CD4-positive, alpha-beta T cell (primary cell): ENCODE data around the gene CIPC. TPM values are rescaled to one million over a fixed set of nuclear protein-coding genes. Genes with fewer than 3 reads are reported as not detected.

Experiments
- ATAC-seq: fragments of 200-7000 bp; cut with Tn5 transposase; one replicate; pipeline ENCODE4 v1.10.0; 2022; ENCODE audit warnings: mild to moderate bottlenecking; ENCODE audit not compliant: poor library complexity
- CTCF ChIA-PET: fragments of 350-600 bp; sonication (Branson Sonifier 250); formaldehyde crosslinking; loops from one replicate; lab custom pipeline; 2021; ENCODE audit warnings: antibody characterized with exemption, inconsistent platforms; lab: Charles Lee
- POLR2A ChIA-PET: fragments of 350-600 bp; sonication (Branson Sonifier 250); formaldehyde crosslinking; loops from one replicate; lab custom pipeline; 2021; ENCODE audit warnings: antibody characterized with exemption, inconsistent platforms; lab: Charles Lee
- DNase-seq, 14 experiments: peaks; one replicate each; pipeline ENCODE4 v3.0.0-alpha.2; 2013 to 2020; ENCODE audit warnings: mixed read lengths in 2 of 14
- H3K27ac ChIP-seq, 2 donors: one replicate each; pipeline versions ENCODE4 v1.5.1 to v1.7.0; 2013; ENCODE audit warnings: low read length in 2 of 2, low read depth in 1 of 2, mild to moderate bottlenecking in 1 of 2
- H3K27me3 ChIP-seq, 2 experiments: 1 replicate in 1 of 2; 2 replicates in 1 of 2; pipeline versions ENCODE4 v1.6.1 to v1.7.0; 2013; ENCODE audit warnings: low read length in 2 of 2, control low read depth in 1 of 2, mild to moderate bottlenecking in 1 of 2, moderate library complexity in 1 of 2; ENCODE audit not compliant: insufficient read depth in 2 of 2, control insufficient read depth in 1 of 2
- H3K36me3 ChIP-seq: one replicate; pipeline ENCODE4 v1.6.1; 2013; ENCODE audit warnings: low read length, control low read depth; ENCODE audit not compliant: insufficient read depth
- H3K4me1 ChIP-seq: one replicate; pipeline ENCODE4 v1.6.1; 2013; ENCODE audit warnings: low read length, control low read depth; ENCODE audit not compliant: insufficient read depth
- H3K4me3 ChIP-seq: one replicate; pipeline ENCODE4 v1.5.1; 2013; ENCODE audit warnings: mild to moderate bottlenecking, low read length, moderate library complexity
- H3K9me3 ChIP-seq, 2 experiments: 1 replicate in 1 of 2; 2 replicates in 1 of 2; pipeline versions ENCODE4 v1.6.1 to v1.7.0; 2013; ENCODE audit warnings: low read length in 2 of 2, mild to moderate bottlenecking in 2 of 2, control low read depth in 1 of 2, moderate library complexity in 1 of 2; ENCODE audit not compliant: control insufficient read depth in 1 of 2, insufficient read depth in 1 of 2
- H3K27ac Mint-ChIP-seq: one replicate; pipeline ENCODE4 v1.8.0; 2020; ENCODE audit warnings: mixed read lengths
- H3K27me3 Mint-ChIP-seq: one replicate; pipeline ENCODE4 v1.8.0; 2021; ENCODE audit warnings: mixed read lengths
- H3K36me3 Mint-ChIP-seq: one replicate; pipeline ENCODE4 v1.8.0; 2021; ENCODE audit warnings: low read depth, mixed read lengths
- H3K4me1 Mint-ChIP-seq: one replicate; pipeline ENCODE4 v1.8.0; 2021; ENCODE audit warnings: low read depth, mixed read lengths
- H3K4me3 Mint-ChIP-seq: one replicate; pipeline ENCODE4 v1.8.0; 2020; ENCODE audit warnings: mild to moderate bottlenecking, mixed read lengths
- H3K9me3 Mint-ChIP-seq: one replicate; pipeline ENCODE4 v1.8.0; 2020; ENCODE audit warnings: mixed read lengths
- intact Hi-C, 2 experiments: fragments of 100-400 bp; cut with DNase I in 1 of 2; cut with micrococcal nuclease in 1 of 2; formaldehyde crosslinking; loops; one replicate each; pipeline versions ENCODE4 v1.15.1 to v1.9.0; 2023 to 2025; cut with DNase I, micrococcal nuclease
- total RNA-seq, 174 experiments: library from RNA in 2 of 174; stranded (reverse) in 2 of 174; gene quantifications; one replicate each; pipeline ENCODE4 v1.2.3 and lab custom pipeline; 2021 to 2026
- TF ChIP-seq, protein P1 (sequence below): fragments of 200-600 bp; IDR thresholded peaks from one replicate; pipeline ENCODE4 v1.8.0; 2022; ENCODE audit warnings: antibody characterized with exemption, mild to moderate bottlenecking

The CIPC gene
- total RNA-seq, 2 experiments from 2014 or later, result 8.2 to 10.7 TPM

- Histone ChIP-seq H3K27ac (no peak overlapping the region), H3K27me3 (no peaks in the 10 kb centered on the region), H3K4me3 (no peak overlapping the region), H3K9me3 (peaks cover 0 to 10% of the 10 kb centered on the region in 2 experiments), H3K4me1 (peaks cover 22% of the 10 kb centered on the region), H3K36me3 (no peaks in the 10 kb centered on the region)
- no peaks in the 10 kb centered on the region for H3K9me3 Mint-ChIP-seq
- ChIA-PET POLR2A (interaction anchor here (1.2 kb wide), 1 partner anchor 97 kb away, joined by 4 read pairs; no protein-coding TSS in a partner anchor), CTCF (interaction anchor here (0.6 to 2.4 kb wide), 8 partner anchors 11 to 187 kb away, joined by 3 to 17 read pairs (median 4); no protein-coding TSS in a partner anchor)
- no peaks in the 10 kb centered on the region for H3K36me3 Mint-ChIP-seq
- TF ChIP-seq, protein P1, sequence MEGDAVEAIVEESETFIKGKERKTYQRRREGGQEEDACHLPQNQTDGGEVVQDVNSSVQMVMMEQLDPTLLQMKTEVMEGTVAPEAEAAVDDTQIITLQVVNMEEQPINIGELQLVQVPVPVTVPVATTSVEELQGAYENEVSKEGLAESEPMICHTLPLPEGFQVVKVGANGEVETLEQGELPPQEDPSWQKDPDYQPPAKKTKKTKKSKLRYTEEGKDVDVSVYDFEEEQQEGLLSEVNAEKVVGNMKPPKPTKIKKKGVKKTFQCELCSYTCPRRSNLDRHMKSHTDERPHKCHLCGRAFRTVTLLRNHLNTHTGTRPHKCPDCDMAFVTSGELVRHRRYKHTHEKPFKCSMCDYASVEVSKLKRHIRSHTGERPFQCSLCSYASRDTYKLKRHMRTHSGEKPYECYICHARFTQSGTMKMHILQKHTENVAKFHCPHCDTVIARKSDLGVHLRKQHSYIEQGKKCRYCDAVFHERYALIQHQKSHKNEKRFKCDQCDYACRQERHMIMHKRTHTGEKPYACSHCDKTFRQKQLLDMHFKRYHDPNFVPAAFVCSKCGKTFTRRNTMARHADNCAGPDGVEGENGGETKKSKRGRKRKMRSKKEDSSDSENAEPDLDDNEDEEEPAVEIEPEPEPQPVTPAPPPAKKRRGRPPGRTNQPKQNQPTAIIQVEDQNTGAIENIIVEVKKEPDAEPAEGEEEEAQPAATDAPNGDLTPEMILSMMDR, result no peak
- H3K4me3 Mint-ChIP-seq, result no peak overlapping the region
- H3K27me3 Mint-ChIP-seq, result no peaks in the 10 kb centered on the region
- peaks cover 10% of the 10 kb centered on the region for H3K4me1 Mint-ChIP-seq
- ATAC-seq (peak; percentile 41), DNase-seq (peak in 5 of 14 experiments; percentile 26 to 64 (median 39))
- no peak overlapping the region for H3K27ac Mint-ChIP-seq
- intact Hi-C loops, result no loop called here
Measured at GRCh38 chr14:77059276-77059915, 38.7 kb upstream of the CIPC start.

GRCh38 chr14:77061630-77062257 is 36.3 kb upstream of the CIPC start:
- TF ChIP-seq, protein P1, result no peak
- no peak overlapping the region for H3K4me3 ChIP-seq
- Mint-ChIP-seq H3K27me3 (no peaks in the 10 kb centered on the region), H3K4me1 (no peaks in the 10 kb centered on the region), H3K9me3 (no peaks in the 10 kb centered on the region), H3K27ac (no peak overlapping the region), H3K36me3 (no peaks in the 10 kb centered on the region), H3K4me3 (no peak overlapping the region)
- H3K36me3 ChIP-seq, result no peaks in the 10 kb centered on the region
- ATAC-seq (no peak), DNase-seq (no peak)
- CTCF ChIA-PET, result interaction anchor here (2.4 kb wide), 1 partner anchor 8 kb away, joined by 17 read pairs; no protein-coding TSS in a partner anchor
- H3K4me1 ChIP-seq, result peaks cover 7% of the 10 kb centered on the region
- H3K27ac ChIP-seq, result no peak overlapping the region
- POLR2A ChIA-PET, result no interaction called here
- H3K9me3 ChIP-seq, result peaks cover 0 to under 1% of the 10 kb centered on the region in 2 experiments
- no peaks in the 10 kb centered on the region for H3K27me3 ChIP-seq
- intact Hi-C loops, result no loop called here

- intact Hi-C loops, result no loop called here
Measured at GRCh38 chr14:77062261-77062660, 35.8 kb upstream of the CIPC start.

More at GRCh38 chr14:77062261-77062660, 35.8 kb upstream of the CIPC start:
- ChIA-PET POLR2A (no interaction called here), CTCF (no interaction called here)
- no peaks in the 10 kb centered on the region for H3K9me3 Mint-ChIP-seq
- H3K27me3 Mint-ChIP-seq, result no peaks in the 10 kb centered on the region
- H3K4me1 Mint-ChIP-seq, result no peaks in the 10 kb centered on the region
- H3K36me3 Mint-ChIP-seq, result no peaks in the 10 kb centered on the region
- H3K27ac Mint-ChIP-seq, result no peak overlapping the region
- no peak overlapping the region for H3K4me3 Mint-ChIP-seq
- Histone ChIP-seq H3K9me3 (no peaks in the 10 kb centered on the region), H3K36me3 (no peaks in the 10 kb centered on the region), H3K4me3 (no peak overlapping the region), H3K27me3 (no peaks in the 10 kb centered on the region), H3K27ac (no peak overlapping the region), H3K4me1 (peaks cover 7% of the 10 kb centered on the region)
- ATAC-seq (no peak), DNase-seq (no peak)
- TF ChIP-seq, protein P1, result no peak
